ENCODE results near the gene CCDC18.
A peak's percentile ranks its signal among the peaks of the same experiment; 100 is the strongest.
"Not testable (repeated sequence)": the region's sequence is repeated elsewhere in the genome, so short reads cannot be mapped to it uniquely, and the experiment has no call there.

CCDC18 gene

GRCh38 chr1:93172778-93173177 lies 7.7 kb upstream of the CCDC18 start:
- DNase-seq: no peak

- not testable (repeated sequence) for DNase-seq
Measured at GRCh38 chr1:93174638-93175037, 5.9 kb upstream of the CCDC18 start.

- no peak for DNase-seq
Measured at GRCh38 chr1:93177991-93178390, 2.5 kb upstream of the CCDC18 start.

- DNase-seq: no peak
Measured at GRCh38 chr1:93178418-93178817, 2.1 kb upstream of the CCDC18 start.

GRCh38 chr1:93179886-93180722 lies 420 bp upstream of the CCDC18 start, which contains the start of gene TMED5:
TSS of gene TMED5 (minus strand) at chr1:93180413. CDS start at chr1:93180242, 171 bp downstream.
- peak; percentile 98 for DNase-seq

GRCh38 chr1:93186667-93187066 lies 6.1 kb downstream of the CCDC18 start:
- no peak for DNase-seq

DNA sequence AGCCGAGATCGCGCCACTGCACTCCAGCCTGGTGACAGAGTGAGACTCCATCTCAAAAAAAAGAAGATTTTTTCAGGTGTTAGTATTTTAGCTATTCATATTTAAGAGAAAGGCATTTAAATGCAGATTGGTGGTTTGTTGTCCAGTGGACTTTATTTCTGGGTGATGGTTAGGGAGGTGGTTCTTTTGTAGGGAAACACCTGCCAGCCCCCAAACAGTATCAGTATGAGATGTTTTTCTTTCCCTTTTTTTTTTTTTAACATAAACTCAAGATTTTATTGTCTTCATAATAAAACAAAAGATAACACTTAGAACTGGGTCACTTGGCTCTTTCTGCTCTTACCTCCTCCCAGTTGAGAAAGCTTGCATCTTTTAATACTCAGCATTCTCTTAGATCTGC lies 9.9 kb downstream of the CCDC18 start:
- no peak for DNase-seq

DNA sequence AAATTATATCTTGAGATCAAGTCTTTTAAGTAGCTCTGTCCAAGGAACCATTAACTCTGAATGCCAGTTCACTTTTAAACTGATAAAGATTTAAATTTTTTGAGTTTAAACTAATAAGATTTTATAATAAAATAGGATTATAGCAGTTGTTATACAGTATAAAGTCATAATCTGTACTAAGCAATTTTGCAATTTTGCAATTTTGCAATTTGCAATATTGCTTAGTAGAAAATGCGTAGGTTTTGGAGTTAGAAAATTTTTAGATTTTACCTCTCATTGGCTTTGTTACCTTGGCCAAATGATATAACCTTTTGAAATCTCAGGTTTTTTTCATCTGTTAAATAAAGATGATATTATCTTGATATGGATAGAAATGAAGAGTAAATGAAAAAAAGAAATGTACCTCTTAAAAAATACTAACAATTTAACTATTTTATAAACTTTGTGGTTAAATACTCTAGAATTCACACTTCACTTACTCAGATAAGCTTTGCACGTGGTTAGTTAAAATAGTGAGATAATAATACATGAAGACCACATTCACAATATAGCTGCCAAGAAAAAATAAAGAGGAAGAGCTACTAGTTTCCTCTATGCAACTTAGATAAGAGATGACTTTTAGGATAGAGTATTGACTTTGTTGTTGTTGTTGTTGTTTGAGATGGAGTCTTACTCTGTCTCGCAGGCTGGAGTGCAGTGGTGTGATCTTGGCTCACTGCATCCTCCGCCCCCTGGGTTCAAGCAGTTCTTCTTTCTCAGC lies 13.9 kb downstream of the CCDC18 start:
- no peak for DNase-seq

DNA sequence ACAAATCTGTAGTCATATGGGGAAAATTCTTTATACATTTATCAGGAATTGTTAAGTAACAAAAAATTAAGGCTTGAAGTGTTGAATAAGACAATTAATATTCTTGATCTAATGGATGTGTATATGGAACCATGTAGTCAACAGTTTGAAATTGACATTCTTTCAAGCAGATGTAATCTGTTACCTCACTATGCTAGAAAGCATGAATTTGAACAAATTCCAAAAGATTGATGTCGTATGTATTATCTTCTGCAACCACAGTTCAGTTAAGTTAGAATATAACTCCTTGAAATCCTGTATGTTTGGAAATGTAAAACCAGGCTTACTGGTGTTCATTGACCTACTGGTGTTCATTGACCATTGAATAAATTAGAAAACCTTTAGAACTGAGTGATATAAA lies 16.1 kb downstream of the CCDC18 start:
- DNase-seq: no peak

- DNase-seq: no peak
Measured at GRCh38 chr1:93199150-93199549, 18.6 kb downstream of the CCDC18 start.

- DNase-seq: no peak
Measured at GRCh38 chr1:93200086-93200620, 19.6 kb downstream of the CCDC18 start.

- no peak for DNase-seq
Measured at GRCh38 chr1:93200714-93201113, 20.2 kb downstream of the CCDC18 start.

DNA sequence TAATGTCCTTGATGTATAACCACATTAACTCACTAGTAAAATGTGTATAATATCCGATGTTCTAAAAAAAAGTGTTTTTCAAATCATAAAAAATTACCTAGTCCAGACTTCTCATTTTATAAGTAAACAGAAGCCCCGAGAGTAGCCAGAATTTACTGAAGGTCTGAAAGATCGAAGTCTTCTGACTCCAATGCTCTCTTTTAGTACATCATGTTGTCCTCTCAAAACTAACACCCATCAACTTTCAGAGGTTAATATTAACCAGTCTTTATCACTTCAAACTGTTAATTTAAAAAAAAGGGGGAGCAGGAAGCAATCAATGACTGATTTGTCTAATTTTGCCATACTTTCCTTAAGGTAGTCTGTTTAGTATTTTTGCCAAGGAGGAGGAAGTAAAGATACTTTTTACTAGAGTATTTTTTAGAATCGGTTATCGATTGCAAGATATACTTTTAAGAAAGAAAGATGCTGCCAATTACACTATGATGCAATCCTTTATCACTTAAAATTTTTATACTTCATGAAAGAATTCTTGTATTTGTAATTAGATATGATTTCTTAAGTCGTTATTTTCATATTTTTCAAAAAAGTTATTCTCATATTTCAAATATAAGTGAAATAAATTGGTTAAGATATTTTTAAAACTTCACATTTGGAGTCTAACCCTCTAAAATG lies 25.5 kb downstream of the CCDC18 start:
- no peak for DNase-seq

DNA sequence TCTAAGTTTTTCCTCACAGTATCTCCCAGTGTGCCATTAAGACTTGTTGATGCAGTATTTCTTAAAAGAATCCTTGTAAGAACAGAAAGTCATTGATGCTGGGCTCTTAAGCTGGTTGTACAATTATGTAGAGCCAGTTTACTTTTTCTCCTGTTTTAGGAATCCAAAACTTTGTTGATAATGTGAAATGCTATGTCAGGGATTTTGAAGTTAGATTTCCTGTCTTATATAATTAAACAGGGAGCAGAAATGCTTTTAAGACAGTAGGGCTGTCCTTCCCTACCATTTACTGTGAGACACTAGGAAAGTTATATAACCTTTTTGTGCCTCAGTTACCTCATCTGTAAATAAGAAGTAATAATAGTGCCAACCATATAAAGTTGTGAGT lies 26.0 kb downstream of the CCDC18 start:
- no peak for DNase-seq

DNA sequence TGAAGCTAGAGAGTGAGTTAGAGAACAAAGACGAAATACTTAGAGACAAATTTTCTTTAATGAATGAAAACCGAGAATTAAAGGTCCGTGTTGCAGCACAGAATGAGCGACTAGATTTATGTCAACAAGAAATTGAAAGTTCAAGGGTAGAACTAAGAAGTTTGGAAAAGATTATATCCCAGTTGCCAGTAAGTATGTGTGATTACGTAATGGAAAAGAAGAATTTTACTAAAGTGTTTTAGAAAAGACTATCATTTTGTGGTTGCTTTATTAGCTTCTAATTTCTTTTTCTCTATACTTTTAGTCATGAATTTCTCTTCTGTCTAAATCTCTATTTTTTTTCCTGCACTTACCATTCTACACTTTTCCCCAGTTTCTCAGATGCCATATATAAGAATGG lies 26.7 kb downstream of the CCDC18 start:
- DNase-seq: no peak

DNA sequence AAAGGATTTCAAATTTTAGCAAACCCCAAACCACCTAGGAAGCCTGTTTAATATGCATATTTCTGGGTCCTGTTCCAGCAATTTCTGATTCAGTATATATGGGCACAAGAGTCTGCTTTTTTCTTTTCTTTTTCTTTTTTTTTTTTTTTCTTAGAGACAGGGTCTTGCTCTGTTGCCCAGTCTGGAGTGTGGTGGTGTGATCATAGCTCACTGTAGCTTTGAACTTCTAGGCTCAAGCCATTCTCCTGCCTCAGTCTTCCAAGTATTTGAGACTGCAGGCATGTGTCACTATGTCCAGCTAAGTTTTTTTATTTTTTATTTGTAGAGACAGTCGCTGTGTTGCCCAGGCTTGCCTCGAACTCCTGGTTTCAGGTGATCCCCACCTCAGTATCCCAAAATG lies 34.8 kb downstream of the CCDC18 start:
- DNase-seq: no peak

GRCh38 chr1:93219443-93219842 lies 38.9 kb downstream of the CCDC18 start:
- no peak for DNase-seq

- DNase-seq: not testable (repeated sequence)
Measured at GRCh38 chr1:93220716-93221115, 40.2 kb downstream of the CCDC18 start.

- DNase-seq: no peak
Measured at GRCh38 chr1:93221913-93222312, 41.4 kb downstream of the CCDC18 start.

GRCh38 chr1:93223023-93223675 lies 42.6 kb downstream of the CCDC18 start:
- DNase-seq: no peak

- DNase-seq: no peak
Measured at GRCh38 chr1:93235261-93235660, 54.7 kb downstream of the CCDC18 start.

GRCh38 chr1:93237021-93237420 lies 56.5 kb downstream of the CCDC18 start:
- DNase-seq: no peak

DNA sequence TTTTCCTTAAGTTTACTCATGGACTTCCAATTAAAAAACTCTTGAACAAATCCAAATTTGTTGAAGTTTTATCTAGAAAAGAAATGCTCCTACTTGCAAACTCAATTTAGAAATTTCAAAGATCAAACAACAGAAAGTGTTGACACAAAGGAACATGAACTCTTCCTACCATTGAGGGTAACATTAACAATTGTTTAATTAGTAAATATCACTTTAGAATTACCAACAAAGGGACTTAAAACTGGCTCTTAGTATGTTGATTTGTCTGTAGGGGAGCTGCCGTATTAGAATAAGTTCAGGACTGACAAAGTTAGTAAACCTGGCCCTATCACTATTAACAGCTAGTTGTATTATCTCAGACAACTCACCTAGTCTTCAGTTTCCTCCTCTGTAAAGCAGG lies 57.9 kb downstream of the CCDC18 start:
- DNase-seq: no peak

All from NCI-H1105 (cell line).